Stimulated activated naive CD8-positive, alpha-beta T cell treated with anti-CD3 and anti-CD28 coated beads, Interleukin-15, Interleukin-2, amounts not matched to agents 100 ng/mL and 50 ng/mL, for 24 hours (primary cell): ENCODE measurements around the gene NAPEPLD.
"Not testable (repeated sequence)": the region's sequence is repeated elsewhere in the genome, so short reads cannot be mapped to it uniquely, and the experiment has no call there.

Source experiments
- H3K27ac Mint-ChIP-seq: one replicate; pipeline ENCODE4 v1.8.0; 2021; ENCODE audit warnings: mild to moderate bottlenecking, mixed read lengths
- H3K27me3 Mint-ChIP-seq: one replicate; pipeline ENCODE4 v1.8.0; 2021; ENCODE audit warnings: mixed read lengths
- H3K36me3 Mint-ChIP-seq: one replicate; pipeline ENCODE4 v1.8.0; 2021; ENCODE audit warnings: low read depth, mixed read lengths
- H3K4me1 Mint-ChIP-seq: one replicate; pipeline ENCODE4 v1.8.0; 2021; ENCODE audit warnings: low read depth, mixed read lengths
- H3K4me3 Mint-ChIP-seq: one replicate; pipeline ENCODE4 v1.8.0; 2021; ENCODE audit warnings: mild to moderate bottlenecking, mixed read lengths
- H3K9me3 Mint-ChIP-seq: one replicate; pipeline ENCODE4 v1.8.0; 2021; ENCODE audit warnings: mixed read lengths

NAPEPLD gene

DNA sequence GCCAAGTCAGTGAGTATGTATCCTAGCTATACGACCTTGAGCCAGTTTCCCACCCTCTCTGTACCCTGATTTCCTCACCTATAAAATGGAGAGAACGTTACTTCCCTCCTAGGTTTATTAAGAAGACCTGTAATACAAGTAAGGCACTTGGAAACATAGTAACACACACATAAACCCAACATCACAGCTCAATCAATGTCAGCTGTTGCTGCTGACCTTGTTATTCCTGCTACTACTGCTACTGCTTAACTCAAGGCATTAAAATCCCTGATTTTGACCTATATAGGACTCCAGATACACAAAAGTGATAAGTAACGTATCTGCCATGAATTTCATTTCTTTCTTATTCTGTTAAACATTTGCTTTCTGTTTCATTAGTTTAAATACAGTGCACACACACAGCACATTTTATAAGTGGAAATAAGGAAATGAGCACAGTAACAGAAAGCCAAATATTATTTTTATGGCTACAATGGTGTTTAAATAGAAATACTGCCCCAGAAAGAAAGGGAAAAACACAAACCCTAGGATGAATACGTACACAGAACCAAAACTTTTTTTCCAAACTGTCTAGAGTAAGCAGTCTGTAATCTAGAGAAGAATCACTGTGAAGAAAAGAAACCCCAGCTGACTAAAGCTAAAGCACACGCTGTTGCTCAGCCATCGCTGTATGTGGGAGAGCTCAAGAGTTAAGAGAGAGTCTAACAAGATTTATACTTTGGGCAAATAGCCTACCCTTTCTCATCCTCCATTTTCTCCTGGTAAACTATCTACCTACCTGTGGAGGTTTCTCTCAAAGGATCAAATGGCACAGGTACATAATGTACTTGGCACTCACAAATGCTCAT lies 19.0 kb downstream of the NAPEPLD start:
- Mint-ChIP-seq H3K4me3 (no peak overlapping the region), H3K27ac (no peak overlapping the region), H3K27me3 (no peaks in the 10 kb centered on the region), H3K36me3 (peaks cover 25% of the 10 kb centered on the region), H3K9me3 (no peaks in the 10 kb centered on the region), H3K4me1 (peaks cover 5% of the 10 kb centered on the region)

GRCh38 chr7:103127006-103127405 lies 21.9 kb downstream of the NAPEPLD start:
- peaks cover 38% of the 10 kb centered on the region for H3K36me3 Mint-ChIP-seq
- H3K4me1 Mint-ChIP-seq = no peaks in the 10 kb centered on the region
- no peak overlapping the region for H3K27ac Mint-ChIP-seq
- H3K27me3 Mint-ChIP-seq = no peaks in the 10 kb centered on the region
- H3K4me3 Mint-ChIP-seq = no peak overlapping the region
- no peaks in the 10 kb centered on the region for H3K9me3 Mint-ChIP-seq

DNA sequence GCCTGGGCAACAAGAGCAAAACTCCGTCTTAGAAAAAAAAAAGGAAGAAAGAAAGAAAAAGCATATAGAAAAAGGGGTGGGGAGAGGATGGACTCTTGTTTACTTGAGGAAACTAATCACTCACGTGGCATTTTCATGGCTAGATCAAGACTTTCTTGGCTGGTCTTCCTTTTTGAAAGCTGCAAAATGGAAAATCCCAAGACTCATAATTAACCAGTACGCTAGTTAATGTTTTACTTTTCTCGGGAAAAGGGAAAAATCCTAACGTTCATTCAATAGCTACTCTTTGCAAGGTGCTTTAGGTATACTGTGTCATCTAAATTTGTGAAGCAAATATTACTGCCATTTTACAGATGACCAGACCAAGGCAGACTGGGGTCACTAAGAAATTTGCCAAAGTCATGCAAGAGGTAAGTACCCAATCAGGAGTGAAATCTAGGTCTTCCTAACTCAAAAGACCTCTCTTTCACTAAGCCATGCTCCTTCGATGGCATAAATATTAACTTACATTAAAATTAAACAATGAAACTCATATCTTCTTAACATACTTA lies 24.4 kb downstream of the NAPEPLD start:
- Mint-ChIP-seq H3K27ac (no peak overlapping the region), H3K36me3 (peaks cover 60% of the 10 kb centered on the region), H3K4me3 (no peak overlapping the region), H3K4me1 (no peaks in the 10 kb centered on the region), H3K9me3 (no peaks in the 10 kb centered on the region), H3K27me3 (no peaks in the 10 kb centered on the region)

- peaks cover 62% of the 10 kb centered on the region for H3K36me3 Mint-ChIP-seq
- no peaks in the 10 kb centered on the region for H3K4me1 Mint-ChIP-seq
- no peaks in the 10 kb centered on the region for H3K9me3 Mint-ChIP-seq
- H3K27ac Mint-ChIP-seq = no peak overlapping the region
- no peaks in the 10 kb centered on the region for H3K27me3 Mint-ChIP-seq
- H3K4me3 Mint-ChIP-seq = no peak overlapping the region
Observed at GRCh38 chr7:103123529-103123928, 25.4 kb downstream of the NAPEPLD start.

DNA sequence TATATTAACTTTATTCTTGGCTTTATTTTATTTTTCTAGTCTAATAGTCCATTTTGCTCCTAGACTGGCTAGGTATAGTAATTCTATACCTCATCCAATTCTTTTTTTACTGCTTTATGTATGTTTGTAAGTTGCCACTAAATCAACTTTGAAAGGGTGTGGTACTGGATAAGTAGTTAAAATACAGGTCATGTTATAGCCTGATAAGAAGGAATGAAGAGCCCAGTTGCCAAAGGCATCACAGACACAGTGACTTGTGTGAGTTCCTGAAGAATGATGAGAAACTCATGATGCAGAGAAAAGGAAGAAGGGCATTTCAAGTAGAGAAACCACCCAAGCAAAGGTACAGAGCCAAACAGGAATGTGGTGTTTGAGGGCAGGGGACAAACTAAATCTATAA lies 27.3 kb downstream of the NAPEPLD start:
- Mint-ChIP-seq H3K36me3 (peaks cover 45% of the 10 kb centered on the region), H3K4me3 (no peak overlapping the region), H3K9me3 (no peaks in the 10 kb centered on the region), H3K27me3 (no peaks in the 10 kb centered on the region), H3K27ac (no peak overlapping the region), H3K4me1 (no peaks in the 10 kb centered on the region)

DNA sequence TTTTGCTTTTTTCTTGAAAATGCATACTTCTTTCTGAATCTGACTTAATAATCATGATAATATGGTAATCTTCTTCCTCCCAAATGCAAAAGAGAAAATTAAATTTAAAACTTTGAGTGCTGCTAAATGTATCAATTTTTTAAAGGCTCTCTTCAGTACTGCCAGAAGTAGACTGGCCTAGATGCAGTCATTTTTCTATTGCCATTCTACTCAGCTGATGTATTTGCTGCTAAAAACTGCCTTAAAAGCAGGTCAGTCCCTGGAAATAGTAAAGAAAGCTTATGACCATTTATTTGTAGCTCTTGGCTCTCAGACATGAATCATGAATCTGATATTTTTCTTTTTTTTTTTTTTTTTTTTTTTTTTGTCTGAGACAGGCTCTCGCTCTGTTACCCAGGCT lies 28.5 kb downstream of the NAPEPLD start:
- no peak overlapping the region for H3K27ac Mint-ChIP-seq
- peaks cover 40% of the 10 kb centered on the region for H3K36me3 Mint-ChIP-seq
- H3K9me3 Mint-ChIP-seq = no peaks in the 10 kb centered on the region
- no peak overlapping the region for H3K4me3 Mint-ChIP-seq
- no peaks in the 10 kb centered on the region for H3K4me1 Mint-ChIP-seq
- H3K27me3 Mint-ChIP-seq = no peaks in the 10 kb centered on the region

GRCh38 chr7:103119791-103120291 lies 29.1 kb downstream of the NAPEPLD start:
- H3K36me3 Mint-ChIP-seq = peaks cover 44% of the 10 kb centered on the region
- H3K27me3 Mint-ChIP-seq = no peaks in the 10 kb centered on the region
- H3K4me1 Mint-ChIP-seq = no peaks in the 10 kb centered on the region
- no peaks in the 10 kb centered on the region for H3K9me3 Mint-ChIP-seq
- no peak overlapping the region for H3K27ac Mint-ChIP-seq
- no peak overlapping the region for H3K4me3 Mint-ChIP-seq

GRCh38 chr7:103117465-103117864 lies 31.4 kb downstream of the NAPEPLD start:
- Mint-ChIP-seq H3K36me3 (peaks cover 49% of the 10 kb centered on the region), H3K4me1 (no peaks in the 10 kb centered on the region)

DNA sequence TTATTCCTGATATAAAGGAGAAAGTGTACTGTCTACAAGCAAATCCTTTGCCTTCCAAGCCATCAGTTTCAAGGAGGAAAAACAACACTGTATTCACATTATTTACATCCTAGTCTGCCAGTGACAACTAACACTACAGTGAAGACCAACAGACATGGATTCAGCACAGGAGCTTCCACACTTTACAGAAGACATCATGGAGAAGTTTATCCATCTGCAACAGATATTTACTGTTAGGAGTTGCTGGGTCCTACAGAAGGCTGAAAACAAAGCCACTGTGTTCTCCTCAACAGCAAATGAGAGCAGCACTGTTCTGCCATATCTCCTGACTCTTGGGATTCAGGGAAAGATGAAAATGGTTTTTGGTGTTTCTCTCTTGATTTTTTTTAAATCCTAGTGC lies 31.9 kb downstream of the NAPEPLD start:
- no peak overlapping the region for H3K27ac Mint-ChIP-seq
- H3K36me3 Mint-ChIP-seq = peaks cover 48% of the 10 kb centered on the region

More at GRCh38 chr7:103117465-103117864, 31.4 kb downstream of the NAPEPLD start:
- peaks cover 4% of the 10 kb centered on the region for H3K9me3 Mint-ChIP-seq
- H3K27me3 Mint-ChIP-seq = no peaks in the 10 kb centered on the region
- no peak overlapping the region for H3K4me3 Mint-ChIP-seq
- no peak overlapping the region for H3K27ac Mint-ChIP-seq

GRCh38 chr7:103116511-103116910 lies 32.4 kb downstream of the NAPEPLD start:
- no peak overlapping the region for H3K27ac Mint-ChIP-seq
- H3K4me1 Mint-ChIP-seq = no peaks in the 10 kb centered on the region
- no peak overlapping the region for H3K4me3 Mint-ChIP-seq
- H3K27me3 Mint-ChIP-seq = no peaks in the 10 kb centered on the region
- peaks cover 4% of the 10 kb centered on the region for H3K9me3 Mint-ChIP-seq
- peaks cover 48% of the 10 kb centered on the region for H3K36me3 Mint-ChIP-seq

More for the DNA sequence above, 31.9 kb downstream of the NAPEPLD start:
- Mint-ChIP-seq H3K9me3 (peaks cover 4% of the 10 kb centered on the region), H3K4me3 (no peak overlapping the region), H3K4me1 (no peaks in the 10 kb centered on the region), H3K27me3 (no peaks in the 10 kb centered on the region)

- Mint-ChIP-seq H3K27ac (no peak overlapping the region), H3K36me3 (peaks cover 48% of the 10 kb centered on the region), H3K27me3 (no peaks in the 10 kb centered on the region)
Observed at GRCh38 chr7:103115771-103116170, 33.1 kb downstream of the NAPEPLD start.

DNA sequence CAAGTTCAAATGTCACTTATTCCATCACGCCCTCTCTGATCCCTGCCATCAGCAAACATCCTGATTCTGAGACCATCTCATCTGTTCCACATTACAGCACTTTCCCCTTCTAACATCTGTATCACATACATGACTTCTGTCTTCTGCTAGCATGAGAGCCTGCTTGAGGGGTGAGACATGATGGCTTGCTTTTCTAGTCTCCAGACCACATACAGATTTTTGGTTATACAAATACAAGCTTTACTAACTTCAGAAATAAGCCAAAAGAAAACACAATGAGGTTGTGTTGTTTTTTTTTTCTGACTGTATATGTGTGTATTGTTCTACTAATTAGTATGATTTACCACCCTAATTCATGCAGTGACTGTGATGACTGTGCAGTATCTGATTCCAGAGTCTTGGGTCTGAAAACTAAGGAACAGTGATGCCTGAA lies 34.3 kb downstream of the NAPEPLD start:
- no peaks in the 10 kb centered on the region for H3K4me1 Mint-ChIP-seq
- peaks cover 51% of the 10 kb centered on the region for H3K36me3 Mint-ChIP-seq
- H3K27me3 Mint-ChIP-seq = no peaks in the 10 kb centered on the region
- H3K4me3 Mint-ChIP-seq = no peak overlapping the region
- H3K9me3 Mint-ChIP-seq = peaks cover 4% of the 10 kb centered on the region
- H3K27ac Mint-ChIP-seq = no peak overlapping the region

More at GRCh38 chr7:103115771-103116170, 33.1 kb downstream of the NAPEPLD start:
- no peaks in the 10 kb centered on the region for H3K4me1 Mint-ChIP-seq
- H3K9me3 Mint-ChIP-seq = peaks cover 4% of the 10 kb centered on the region
- no peak overlapping the region for H3K4me3 Mint-ChIP-seq

GRCh38 chr7:103113164-103113563 lies 35.7 kb downstream of the NAPEPLD start:
- no peaks in the 10 kb centered on the region for H3K27me3 Mint-ChIP-seq
- no peak overlapping the region for H3K4me3 Mint-ChIP-seq
- H3K36me3 Mint-ChIP-seq = peaks cover 60% of the 10 kb centered on the region
- H3K4me1 Mint-ChIP-seq = no peaks in the 10 kb centered on the region
- H3K9me3 Mint-ChIP-seq = peaks cover 4% of the 10 kb centered on the region
- H3K27ac Mint-ChIP-seq = no peak overlapping the region

DNA sequence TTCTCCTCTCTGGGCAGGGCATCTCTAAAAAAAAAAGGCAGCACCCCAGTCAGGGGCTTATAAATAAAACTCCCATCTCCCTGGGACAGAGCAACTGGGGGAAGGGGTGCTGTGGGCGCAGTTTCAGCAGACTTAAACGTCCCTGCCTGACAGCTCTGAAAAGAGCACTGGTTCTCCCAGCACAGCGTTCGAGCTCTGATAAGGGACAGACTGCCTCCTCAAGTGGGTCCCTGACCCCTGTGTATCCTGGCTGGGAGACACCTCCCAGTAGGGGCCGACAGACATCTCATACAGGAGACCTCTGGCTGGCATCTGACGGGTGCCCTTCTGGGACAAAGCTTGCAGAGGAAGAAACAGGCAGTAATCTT lies 42.2 kb downstream of the NAPEPLD start:
- not testable (repeated sequence) for H3K27me3 Mint-ChIP-seq, H3K9me3 Mint-ChIP-seq, H3K4me3 Mint-ChIP-seq, H3K4me1 Mint-ChIP-seq, H3K27ac Mint-ChIP-seq
- peaks cover 67% of the 10 kb centered on the region for H3K36me3 Mint-ChIP-seq

DNA sequence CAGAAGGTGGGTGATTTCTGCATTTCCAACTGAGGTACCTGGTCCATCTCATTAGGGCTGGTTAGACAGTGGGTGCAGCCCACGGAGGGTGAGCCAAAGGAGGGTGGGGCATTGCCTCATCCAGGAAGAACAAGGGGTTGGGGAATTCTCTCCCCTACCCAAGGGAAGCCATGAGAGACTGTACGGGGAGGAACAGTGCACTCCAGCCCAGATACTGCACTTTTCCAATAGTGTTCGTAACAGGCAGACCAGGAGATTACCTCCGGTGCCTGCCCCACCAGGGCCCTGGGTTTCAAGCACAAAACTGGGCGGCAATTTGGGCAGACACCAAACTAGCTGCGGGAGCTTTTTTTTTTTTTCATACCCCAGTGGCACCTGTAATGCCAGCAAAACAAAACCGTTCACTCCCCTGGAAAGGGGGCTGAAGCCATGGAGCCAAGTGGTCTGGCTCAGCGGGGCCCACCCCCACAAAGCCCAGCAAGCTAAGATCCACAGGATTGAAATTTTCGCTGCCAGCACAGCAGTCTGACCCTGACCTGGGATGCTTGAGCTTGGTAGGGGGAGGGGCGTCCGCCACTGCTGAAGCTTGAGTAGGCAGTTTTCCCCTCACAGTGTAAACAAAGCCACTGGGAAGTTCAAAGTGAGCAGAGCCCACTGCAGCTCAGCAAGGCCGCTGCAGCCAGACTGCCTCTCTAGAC lies 42.7 kb downstream of the NAPEPLD start:
- H3K36me3 Mint-ChIP-seq = peaks cover 61% of the 10 kb centered on the region
- no peaks in the 10 kb centered on the region for H3K27me3 Mint-ChIP-seq
- no peak overlapping the region for H3K4me3 Mint-ChIP-seq
- no peaks in the 10 kb centered on the region for H3K4me1 Mint-ChIP-seq
- no peaks in the 10 kb centered on the region for H3K9me3 Mint-ChIP-seq
- H3K27ac Mint-ChIP-seq = no peak overlapping the region
